SJCRH30 (cell line): ENCODE data around the gene DOC2A. TPM values are rescaled to one million over a fixed set of nuclear protein-coding genes. Genes with fewer than 3 reads are reported as not detected.

Experiments used
- DNase-seq, 2 experiments: peaks; one replicate each; pipeline ENCODE4 v3.0.0-alpha.2; 2015 to 2020
- H3K27ac ChIP-seq: fragments of 250-450 bp; sonication (Bioruptor Pico); 2 replicates; pipeline ENCODE4 v1.5.1; 2020; ENCODE audit warnings: mild to moderate bottlenecking, moderate library complexity
- H3K27me3 ChIP-seq: fragments of 250-450 bp; sonication (Bioruptor Pico); 2 replicates; pipeline ENCODE4 v1.5.1; 2020; ENCODE audit warnings: mild to moderate bottlenecking, moderate library complexity
- H3K36me3 ChIP-seq: fragments of 250-450 bp; sonication (Bioruptor Pico); 2 replicates; pipeline ENCODE4 v1.5.1; 2020; ENCODE audit warnings: mild to moderate bottlenecking, moderate library complexity
- H3K4me1 ChIP-seq: fragments of 250-450 bp; sonication (Bioruptor Pico); 2 replicates; pipeline ENCODE4 v1.5.1; 2020; ENCODE audit warnings: mild to moderate bottlenecking, moderate library complexity
- H3K4me3 ChIP-seq: fragments of 250-450 bp; sonication (Bioruptor Pico); 2 replicates; pipeline ENCODE4 v1.5.1; 2020; ENCODE audit warnings: mild to moderate bottlenecking, moderate library complexity
- H3K9me3 ChIP-seq: fragments of 250-450 bp; sonication (Bioruptor Pico); replicated peaks from 2 replicates; pipeline ENCODE4 v1.5.1; 2020; ENCODE audit warnings: mild to moderate bottlenecking, moderate library complexity
- total RNA-seq: library from RNA; depleted of rRNA; stranded (reverse); fragments of >200 nt; shearing (Covaris generic); gene quantifications from 2 replicates; pipeline ENCODE4 v1.2.3, GENCODE V29; 2014

DOC2A gene
- total RNA-seq, 1 experiment from 2014 or later = not detected

- no peak overlapping the region for H3K4me3 ChIP-seq
- H3K27ac ChIP-seq = no peak overlapping the region
- no peaks in the 10 kb centered on the region for H3K9me3 ChIP-seq
- H3K4me1 ChIP-seq = no peaks in the 10 kb centered on the region
- no peaks in the 10 kb centered on the region for H3K36me3 ChIP-seq
- H3K27me3 ChIP-seq = no peaks in the 10 kb centered on the region
- no peak for DNase-seq
Measured at GRCh38 chr16:30003670-30004423, 7.0 kb downstream of the DOC2A start.

GRCh38 chr16:30002614-30003346 is 8.0 kb downstream of the DOC2A start:
- Histone ChIP-seq H3K4me3 (no peak overlapping the region), H3K27me3 (no peaks in the 10 kb centered on the region), H3K36me3 (no peaks in the 10 kb centered on the region), H3K9me3 (no peaks in the 10 kb centered on the region), H3K27ac (no peak overlapping the region), H3K4me1 (no peaks in the 10 kb centered on the region)
- DNase-seq = no peak

- Histone ChIP-seq H3K27ac (no peak overlapping the region), H3K4me1 (no peaks in the 10 kb centered on the region), H3K9me3 (no peaks in the 10 kb centered on the region), H3K36me3 (no peaks in the 10 kb centered on the region), H3K4me3 (no peak overlapping the region), H3K27me3 (no peaks in the 10 kb centered on the region)
- no peak for DNase-seq
Measured at GRCh38 chr16:30000735-30001631, 9.8 kb downstream of the DOC2A start.

- no peak overlapping the region for H3K4me3 ChIP-seq
- no peaks in the 10 kb centered on the region for H3K36me3 ChIP-seq
- no peak for DNase-seq
- no peaks in the 10 kb centered on the region for H3K27me3 ChIP-seq
- H3K27ac ChIP-seq = no peak overlapping the region
- H3K4me1 ChIP-seq = no peaks in the 10 kb centered on the region
- H3K9me3 ChIP-seq = no peaks in the 10 kb centered on the region
Measured at GRCh38 chr16:29999605-30000004, 11.2 kb downstream of the DOC2A start.

GRCh38 chr16:29996766-29997250 is 14.0 kb downstream of the DOC2A start:
- Histone ChIP-seq H3K36me3 (no peaks in the 10 kb centered on the region; the same call in 1 of the 2 replicates), H3K27me3 (no peaks in the 10 kb centered on the region), H3K4me3 (peak overlapping the region; percentile 73), H3K9me3 (no peaks in the 10 kb centered on the region), H3K27ac (no peak overlapping the region), H3K4me1 (no peaks in the 10 kb centered on the region)
- DNase-seq = no peak

GRCh38 chr16:29995911-29996765 is 14.7 kb downstream of the DOC2A start, which contains the start of gene INO80E:
INO80E (plus strand) TSS chr16:29996241; CDS start chr16:29996311, 70 bp downstream.
- peak; percentile 96 to 98 for DNase-seq
- H3K27ac ChIP-seq = peak within 1 kb of the TSS; percentile 96
- peaks cover 5% of the 10 kb centered on the region for H3K36me3 ChIP-seq
- H3K4me3 ChIP-seq = peak within 1 kb of the TSS; percentile 73
- H3K9me3 ChIP-seq = no peaks in the 10 kb centered on the region
- H3K27me3 ChIP-seq = no peaks in the 10 kb centered on the region
- no peaks in the 10 kb centered on the region for H3K4me1 ChIP-seq

- Histone ChIP-seq H3K9me3 (no peaks in the 10 kb centered on the region), H3K4me1 (no peaks in the 10 kb centered on the region), H3K36me3 (peaks cover 5% of the 10 kb centered on the region), H3K27ac (peak within 1 kb of the TSS; percentile 96), H3K27me3 (no peaks in the 10 kb centered on the region), H3K4me3 (peak within 1 kb of the TSS; percentile 73)
- peak; percentile 85 to 87 for DNase-seq
Measured at GRCh38 chr16:29995324-29995910, 15.4 kb downstream of the DOC2A start, which contains the start of gene HIRIP3. HIRIP3 (minus strand) TSS chr16:29995617; CDS start chr16:29995605, 12 bp downstream.

GRCh38 chr16:29994600-29995323 is 16.1 kb downstream of the DOC2A start:
- DNase-seq = no peak
- Histone ChIP-seq H3K36me3 (peaks cover 9% of the 10 kb centered on the region), H3K27ac (peak overlapping the region; percentile 96), H3K27me3 (no peaks in the 10 kb centered on the region), H3K4me1 (no peaks in the 10 kb centered on the region), H3K4me3 (peak overlapping the region; percentile 73), H3K9me3 (no peaks in the 10 kb centered on the region)

- H3K27me3 ChIP-seq = no peaks in the 10 kb centered on the region
- no peaks in the 10 kb centered on the region for H3K9me3 ChIP-seq
- no peak for DNase-seq
- peaks cover 9% of the 10 kb centered on the region for H3K36me3 ChIP-seq
- no peak overlapping the region for H3K27ac ChIP-seq
- H3K4me3 ChIP-seq = no peak overlapping the region
- H3K4me1 ChIP-seq = no peaks in the 10 kb centered on the region
Measured at GRCh38 chr16:29993903-29994599, 16.8 kb downstream of the DOC2A start.

- Histone ChIP-seq H3K27me3 (no peaks in the 10 kb centered on the region), H3K4me1 (no peaks in the 10 kb centered on the region), H3K4me3 (no peak overlapping the region), H3K27ac (no peak overlapping the region), H3K9me3 (no peaks in the 10 kb centered on the region), H3K36me3 (peaks cover 9% of the 10 kb centered on the region)
- DNase-seq = no peak
Measured at GRCh38 chr16:29993191-29993902, 17.5 kb downstream of the DOC2A start.

GRCh38 chr16:29992344-29992967 is 18.4 kb downstream of the DOC2A start:
- no peak overlapping the region for H3K4me3 ChIP-seq
- DNase-seq = no peak

GRCh38 chr16:29991571-29991904 is 19.3 kb downstream of the DOC2A start:
- Histone ChIP-seq H3K4me3 (no peak overlapping the region), H3K27me3 (no peaks in the 10 kb centered on the region), H3K9me3 (no peaks in the 10 kb centered on the region), H3K4me1 (no peaks in the 10 kb centered on the region), H3K36me3 (peaks cover 9% of the 10 kb centered on the region), H3K27ac (no peak overlapping the region)
- DNase-seq = no peak

More at GRCh38 chr16:29992344-29992967, 18.4 kb downstream of the DOC2A start:
- Histone ChIP-seq H3K36me3 (peaks cover 9% of the 10 kb centered on the region), H3K27ac (no peak overlapping the region), H3K4me1 (no peaks in the 10 kb centered on the region), H3K9me3 (no peaks in the 10 kb centered on the region), H3K27me3 (no peaks in the 10 kb centered on the region)
